ENCODE data around the gene ACER2.

GRCh38 chr9:19387317-19387716, 21.5 kb upstream of the ACER2 start:
- no peak for TF ChIP-seq CTCF (IDR thresholded peaks at IDR 0.05)
- TF ChIP-seq POLR2A (IDR thresholded peaks at IDR 0.05), result no peak
